Adrenal gland (tissue), 12 donors: ENCODE results near the gene HOXD4. TPM values are rescaled to one million over a fixed set of nuclear protein-coding genes. Genes with fewer than 3 reads are reported as not detected.

Source experiments
- DNase-seq, 7 donors: peaks; one replicate each; pipeline ENCODE4 v3.0.0-alpha.2; 2019 to 2020
- H3K27ac ChIP-seq, 5 donors: fragments of 200-600 bp; sonication (generic) in 4 of 5; 1 replicate in 3 of 5; 2 replicates in 2 of 5; pipeline versions ENCODE4 v1.5.1 to v1.8.0; 2016 to 2020; ENCODE audit warnings: mild to moderate bottlenecking in 1 of 5
- H3K27me3 ChIP-seq: fragments of 200-600 bp; 2 replicates; pipeline ENCODE4 v1.8.0; 2021
- H3K36me3 ChIP-seq, 2 donors: fragments of 200-600 bp; replicated peaks in 1 of 2; 1 replicate in 1 of 2; 2 replicates in 1 of 2; pipeline versions ENCODE4 v1.5.1 to v1.8.0; 2018 to 2022
- H3K4me1 ChIP-seq, 2 donors: fragments of 200-600 bp; replicated peaks in 1 of 2; 1 replicate in 1 of 2; 2 replicates in 1 of 2; pipeline versions ENCODE4 v1.5.1 to v1.8.0; 2018 to 2021
- H3K4me3 ChIP-seq, 4 donors: fragments of 200-600 bp; sonication (generic) in 3 of 4; one replicate each; pipeline ENCODE4 v1.5.1; 2016 to 2018
- H3K9me3 ChIP-seq, 3 donors: fragments of 200-600 bp; sonication (generic) in 1 of 3; replicated peaks in 1 of 3; 1 replicate in 2 of 3; 2 replicates in 1 of 3; pipeline versions ENCODE4 v1.5.1 to v1.8.0; 2016 to 2021
- CTCF ChIP-seq, 6 experiments: fragments of 450-650 bp in 4 of 6; fragments of 200-600 bp in 2 of 6; sonication (generic) in 1 of 6; IDR thresholded peaks; 1 replicate in 5 of 6; 2 replicates in 1 of 6; pipeline versions ENCODE4 v1.5.1 to v1.8.0; 2016 to 2021; ENCODE audit warnings: antibody characterized with exemption in 6 of 6, mild to moderate bottlenecking in 2 of 6, moderate library complexity in 1 of 6
- POLR2A ChIP-seq, 2 donors: fragments of 450-650 bp; IDR thresholded peaks; one replicate each; pipeline ENCODE4 v1.6.1; 2017; ENCODE audit warnings: antibody characterized with exemption in 2 of 2, mild to moderate bottlenecking in 2 of 2, moderate library complexity in 1 of 2
- WGBS, 4 donors: extraction: QIAGEN DNeasy Blood & Tissue Kit in 2 of 4; methylation state at CpG; one replicate each; pipeline versions ENCODE4 v1.1.5 to v1.1.7; 2013 to 2017; 5-methylcytosine and 5-hydroxymethylcytosine counted together
- intact Hi-C, 2 donors: fragments of 100-400 bp; cut with DNase I; formaldehyde crosslinking; loops; one replicate each; pipeline versions ENCODE4 v1.14.1 to v1.15.0; 2022 to 2023
- microRNA counts, 2 donors: library from miRNA; unstranded; fragments of <30 nt; microRNA quantifications; one replicate each; lab custom pipeline; 2016
- microRNA-seq, 3 donors: library from miRNA; unstranded; fragments of <30 nt; microRNA quantifications; one replicate each; pipeline ENCODE4, GENCODE V29; 2017 to 2020
- polyA plus RNA-seq, 3 donors: library from polyadenylated mRNA; stranded (reverse); fragments of 200-250 nt in 2 of 3; fragments of 350-450 nt in 1 of 3; fragmentation: Illumina TruSeq in 1 of 3; extraction: RNeasy Lipid Tissue Mini Kit (QIAGEN cat#74804) in 1 of 3; gene quantifications; one replicate each; pipeline ENCODE4 v1.2.3, GENCODE V29; 2013 to 2014
- small RNA-seq, 2 donors: library from RNA; depleted of rRNA; stranded (forward); fragments of <200 nt; gene quantifications; one replicate each; pipeline ENCODE3, GENCODE V24; 2016
- total RNA-seq, 9 donors: library from RNA; depleted of rRNA in 4 of 9; stranded (reverse); fragments of >200 nt in 4 of 9; fragments of 120-200 nt in 1 of 9; fragmentation: NEBNext Ultra II Directional in 1 of 9; extraction: Animal tissue kit (Norgen Biotek cat#: 25700) in 1 of 9; gene quantifications; one replicate each; pipeline versions ENCODE4 v1.1.0 to v1.2.4, GENCODE V29; 2013 to 2023
- donor health status: healthy with polysubstance abuse.
- donor health status: Bipolar disorder and iron deficiency.
- donor health status: DM: yes; HTN: yes; CAD: no.
- donor health status: DM: no; HTN: no; CAD: no.
- donor health status: DM: no; HTN: no; CAD: no.
- donor health status: DM: yes; HTN: yes; CAD: no.

Gene HOXD4
- total and polyA plus RNA-seq, 12 donors: 1.9 to 38.5 (median 9.3) TPM

GRCh38 chr2:176199902-176200301 is 48.6 kb downstream of the HOXD4 start:
- Histone ChIP-seq H3K27me3 (peaks cover 5% of the 10 kb centered on the region), H3K4me3 (no peak overlapping the region), H3K4me1 (no peaks in the 10 kb centered on the region), H3K9me3 (no peaks in the 10 kb centered on the region), H3K27ac (no peak overlapping the region), H3K36me3 (no peaks in the 10 kb centered on the region)
- no peak for DNase-seq
- intact Hi-C loops: no loop called here
- TF ChIP-seq POLR2A (IDR thresholded peaks at IDR 0.05) (no peak), CTCF (IDR thresholded peaks at IDR 0.05) (no peak)

GRCh38 chr2:176200971-176201370 is 49.6 kb downstream of the HOXD4 start:
- intact Hi-C loops: no loop called here
- 75 to 81% (median 77%) methylated on average over 20 to 21 of the region's 21 CpGs for WGBS, 4 donors
- Histone ChIP-seq H3K4me3 (no peak overlapping the region), H3K36me3 (no peaks in the 10 kb centered on the region), H3K27me3 (peaks cover 5% of the 10 kb centered on the region), H3K9me3 (no peaks in the 10 kb centered on the region), H3K27ac (no peak overlapping the region), H3K4me1 (no peaks in the 10 kb centered on the region)
- TF ChIP-seq POLR2A (IDR thresholded peaks at IDR 0.05): no peak
- TF ChIP-seq CTCF (IDR thresholded peaks at IDR 0.05): no peak
- no peak for DNase-seq

GRCh38 chr2:176202491-176202890 is 51.1 kb downstream of the HOXD4 start:
- intact Hi-C loops: no loop called here
- no peak overlapping the region for H3K27ac ChIP-seq
- H3K4me3 ChIP-seq: no peak overlapping the region
- WGBS, 4 donors: 79 to 91% (median 83%) methylated on average over 7 of the region's 7 CpGs
- no peak for TF ChIP-seq CTCF (IDR thresholded peaks at IDR 0.05)
- no peak for TF ChIP-seq POLR2A (IDR thresholded peaks at IDR 0.05)
- no peaks in the 10 kb centered on the region for H3K9me3 ChIP-seq
- H3K4me1 ChIP-seq: no peaks in the 10 kb centered on the region
- no peak for DNase-seq
- H3K27me3 ChIP-seq: peaks cover 5% of the 10 kb centered on the region
- H3K36me3 ChIP-seq: no peaks in the 10 kb centered on the region

MicroRNAs encoded within 50 kb of the gene (microRNA counts, 767-probe panel; counts per million panel counts)
- microRNA hsa-miR-10b-5p (lab: Ali Mortazavi, UCI): 5,427 to 5,700 counts per million in 2 donors

Small RNA genes lying within 50 kb of the gene (microRNA-seq; reads per million reads assigned to microRNA genes)
- 25,327 to 35,690 (median 31,586) reads per million in 3 donors for gene MIR10B

Small RNA genes lying within 50 kb of the gene (small RNA-seq; reads per million reads assigned to genes)
- 176,060 to 229,219 reads per million in 2 donors for gene MIR10B

Other genes starting within 250 kb of the HOXD4 start
- gene LNPK, start 149.3 kb upstream of the HOXD4 start, total RNA-seq: 10 to 100 TPM in 8 of 9 donors, 1 to 10 TPM in 1; 6.4 to 32.7 (median 21.6) TPM
- gene LNPK, start 149.3 kb upstream of the HOXD4 start, polyA plus RNA-seq: 10 to 100 TPM in 1 of 3 donors, 1 to 10 TPM in 2; 2.6 to 20.8 (median 2.9) TPM
- not detected for gene EVX2, start 67.6 kb upstream of the HOXD4 start, total RNA-seq
- gene EVX2, start 67.6 kb upstream of the HOXD4 start, polyA plus RNA-seq: not detected
- gene HOXD13, start 58.8 kb upstream of the HOXD4 start, total RNA-seq: not detected
- not detected for gene HOXD13, start 58.8 kb upstream of the HOXD4 start, polyA plus RNA-seq
- not detected for gene HOXD12, start 51.8 kb upstream of the HOXD4 start, total RNA-seq
- not detected for gene HOXD12, start 51.8 kb upstream of the HOXD4 start, polyA plus RNA-seq
- not detected for gene HOXD11, start 44.3 kb upstream of the HOXD4 start, total RNA-seq
- gene HOXD11, start 44.3 kb upstream of the HOXD4 start, polyA plus RNA-seq: not detected
- gene HOXD10, start 34.8 kb upstream of the HOXD4 start, total RNA-seq: under 1 TPM in 3 of 9 donors, not detected in 6; 0.14 to 0.33 (median 0.23) TPM
- gene HOXD10, start 34.8 kb upstream of the HOXD4 start, polyA plus RNA-seq: under 1 TPM in 1 of 3 donors, not detected in 2; 0.11 TPM
- gene HOXD9, start 28.8 kb upstream of the HOXD4 start, total RNA-seq: 10 to 100 TPM in 4 of 9 donors, 1 to 10 TPM in 5; 2.4 to 35.6 (median 8.7) TPM
- gene HOXD9, start 28.8 kb upstream of the HOXD4 start, polyA plus RNA-seq: 1 to 10 TPM; 2.5 to 7.6 (median 7.5) TPM
- gene HOXD8, start 21.8 kb upstream of the HOXD4 start, total RNA-seq: 10 to 100 TPM; 11.3 to 46.2 (median 35.0) TPM
- gene HOXD8, start 21.8 kb upstream of the HOXD4 start, polyA plus RNA-seq: 10 to 100 TPM; 14.4 to 19.8 (median 17.3) TPM
- gene HOXD3, start 5.8 kb downstream of the HOXD4 start, total RNA-seq: 10 to 100 TPM in 4 of 9 donors, 1 to 10 TPM in 5; 3.3 to 41.3 (median 9.7) TPM
- 10 to 100 TPM in 2 of 3 donors, 1 to 10 TPM in 1; 2.0 to 15.9 (median 12.5) TPM for gene HOXD3, start 5.8 kb downstream of the HOXD4 start, polyA plus RNA-seq
- under 1 TPM in 5 of 9 donors, not detected in 4; 0.18 to 0.72 (median 0.41) TPM for gene HOXD1, start 37.1 kb downstream of the HOXD4 start, total RNA-seq
- gene HOXD1, start 37.1 kb downstream of the HOXD4 start, polyA plus RNA-seq: under 1 TPM; 0.18 to 0.24 (median 0.20) TPM
- gene MTX2, start 117.9 kb downstream of the HOXD4 start, total RNA-seq: 10 to 100 TPM; 21.2 to 72.0 (median 34.3) TPM
- gene MTX2, start 117.9 kb downstream of the HOXD4 start, polyA plus RNA-seq: 10 to 100 TPM; 41.6 to 79.4 (median 52.3) TPM